ENCODE data around the gene RBM47.

DNA sequence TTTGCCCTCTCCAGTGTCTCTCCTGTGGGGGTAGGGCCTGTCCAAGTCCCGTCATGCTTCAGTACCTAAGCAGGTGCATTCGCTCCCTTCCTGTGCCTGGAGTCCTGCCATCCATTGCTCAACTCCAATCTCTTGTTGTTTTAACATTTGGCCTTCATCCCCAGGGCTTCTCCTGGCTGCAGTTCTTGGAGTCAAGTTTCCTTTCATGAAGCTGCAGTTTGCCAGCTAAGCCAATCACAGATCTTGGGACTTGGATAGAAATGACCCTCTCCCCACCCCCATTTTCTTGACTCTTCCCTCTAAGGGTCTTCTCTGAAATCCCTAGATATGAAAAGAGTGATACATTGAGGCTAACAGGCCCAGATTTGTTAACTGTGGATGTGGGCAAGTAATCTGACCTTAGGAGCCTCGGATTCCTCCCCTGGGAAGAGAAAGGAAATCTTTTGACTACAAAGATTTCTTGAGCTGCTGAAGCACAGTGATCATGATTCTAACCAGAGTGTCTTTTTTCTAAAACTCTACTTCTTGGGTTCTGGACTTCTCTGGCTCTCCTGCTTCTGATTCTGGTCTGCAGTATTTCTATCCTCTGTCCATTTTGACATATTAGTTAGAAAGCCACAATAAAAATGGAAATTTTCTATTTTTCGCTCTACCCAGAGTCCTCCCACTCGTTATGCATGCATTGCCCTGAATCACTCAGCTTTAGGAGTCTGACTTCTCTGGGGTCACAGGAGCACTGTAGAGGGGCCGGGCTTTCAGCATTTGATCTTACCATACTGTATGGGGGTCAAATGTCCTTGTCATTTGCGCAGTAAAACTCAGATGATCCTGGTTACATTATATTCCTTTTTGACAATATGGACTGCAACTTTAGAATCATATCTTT, 233.5 kb downstream of the RBM47 start:
- TF ChIP-seq, protein P1, sequence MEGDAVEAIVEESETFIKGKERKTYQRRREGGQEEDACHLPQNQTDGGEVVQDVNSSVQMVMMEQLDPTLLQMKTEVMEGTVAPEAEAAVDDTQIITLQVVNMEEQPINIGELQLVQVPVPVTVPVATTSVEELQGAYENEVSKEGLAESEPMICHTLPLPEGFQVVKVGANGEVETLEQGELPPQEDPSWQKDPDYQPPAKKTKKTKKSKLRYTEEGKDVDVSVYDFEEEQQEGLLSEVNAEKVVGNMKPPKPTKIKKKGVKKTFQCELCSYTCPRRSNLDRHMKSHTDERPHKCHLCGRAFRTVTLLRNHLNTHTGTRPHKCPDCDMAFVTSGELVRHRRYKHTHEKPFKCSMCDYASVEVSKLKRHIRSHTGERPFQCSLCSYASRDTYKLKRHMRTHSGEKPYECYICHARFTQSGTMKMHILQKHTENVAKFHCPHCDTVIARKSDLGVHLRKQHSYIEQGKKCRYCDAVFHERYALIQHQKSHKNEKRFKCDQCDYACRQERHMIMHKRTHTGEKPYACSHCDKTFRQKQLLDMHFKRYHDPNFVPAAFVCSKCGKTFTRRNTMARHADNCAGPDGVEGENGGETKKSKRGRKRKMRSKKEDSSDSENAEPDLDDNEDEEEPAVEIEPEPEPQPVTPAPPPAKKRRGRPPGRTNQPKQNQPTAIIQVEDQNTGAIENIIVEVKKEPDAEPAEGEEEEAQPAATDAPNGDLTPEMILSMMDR (IDR thresholded peaks at IDR 0.05; ENCODE audit: low read depth, low read length): no peak
- no peak for TF ChIP-seq EZH2phosphoT487 (IDR thresholded peaks at IDR 0.05; ENCODE audit: low read depth)
